Common myeloid progenitor, CD34-positive (primary cell): Measurements from ENCODE around the gene NELFA.

Experiments used
- CTCF ChIA-PET: fragments of 350-600 bp; sonication (Branson Sonifier 250); formaldehyde crosslinking; loops from one replicate; lab custom pipeline; 2021; ENCODE audit warnings: antibody characterized with exemption; lab: Charles Lee
- POLR2A ChIA-PET: fragments of 350-600 bp; sonication (Branson Sonifier 250); formaldehyde crosslinking; loops from one replicate; lab custom pipeline; 2021; ENCODE audit warnings: antibody characterized with exemption; lab: Charles Lee
- DNase-seq, 3 donors: peaks; one replicate each; pipeline versions ENCODE4 v3.0.0 to v3.0.0-alpha.2; 2013
- H3K27ac ChIP-seq, 2 experiments: 1 replicate in 1 of 2; 2 replicates in 1 of 2; pipeline ENCODE4 v1.7.0; 2013; ENCODE audit warnings: inconsistent platforms in 2 of 2, low read length in 2 of 2, mild to moderate bottlenecking in 2 of 2, low read depth in 1 of 2, moderate library complexity in 1 of 2; ENCODE audit not compliant: severe bottlenecking in 2 of 2, insufficient read depth in 1 of 2, poor library complexity in 1 of 2
- H3K27me3 ChIP-seq, 5 experiments: replicated peaks in 2 of 5; 1 replicate in 3 of 5; 2 replicates in 2 of 5; pipeline versions ENCODE4 v1.6.1 to v1.7.0; 2013; ENCODE audit warnings: low read length in 4 of 5, mild to moderate bottlenecking in 2 of 5, moderate library complexity in 2 of 5, inconsistent platforms in 1 of 5; ENCODE audit not compliant: insufficient read depth in 5 of 5, control insufficient read depth in 4 of 5
- H3K36me3 ChIP-seq, 4 experiments: 1 replicate in 2 of 4; 2 replicates in 2 of 4; pipeline versions ENCODE4 v1.6.1 to v1.7.0; 2013; ENCODE audit warnings: low read length in 3 of 4, control low read depth in 1 of 4, mild to moderate bottlenecking in 1 of 4; ENCODE audit not compliant: control insufficient read depth in 4 of 4, insufficient read depth in 4 of 4
- H3K4me1 ChIP-seq, 4 experiments: 1 replicate in 3 of 4; 2 replicates in 1 of 4; pipeline versions ENCODE4 v1.6.1 to v1.7.1; 2013; ENCODE audit warnings: low read length in 3 of 4, mild to moderate bottlenecking in 3 of 4, control low read depth in 1 of 4, inconsistent platforms in 1 of 4, moderate library complexity in 1 of 4; ENCODE audit not compliant: control insufficient read depth in 4 of 4, insufficient read depth in 4 of 4; ENCODE audit errors: control extremely low read depth in 1 of 4
- H3K4me3 ChIP-seq, 7 experiments: 1 replicate in 4 of 7; 2 replicates in 3 of 7; pipeline versions ENCODE4 v1.5.1 to v1.7.0; 2013; ENCODE audit warnings: mild to moderate bottlenecking in 7 of 7, low read length in 6 of 7, moderate library complexity in 6 of 7, inconsistent platforms in 2 of 7, low read depth in 2 of 7, control low read depth in 1 of 7; ENCODE audit not compliant: insufficient read depth in 4 of 7, control insufficient read depth in 1 of 7; ENCODE audit errors: extremely low read depth in 1 of 7
- H3K9me3 ChIP-seq, 5 experiments: 1 replicate in 4 of 5; 2 replicates in 1 of 5; pipeline versions ENCODE4 v1.6.1 to v1.7.1; 2013; ENCODE audit warnings: low read length in 4 of 5, mild to moderate bottlenecking in 2 of 5, inconsistent platforms in 1 of 5, low read depth in 1 of 5, moderate library complexity in 1 of 5; ENCODE audit not compliant: control insufficient read depth in 4 of 5, insufficient read depth in 2 of 5; ENCODE audit errors: control extremely low read depth in 1 of 5
- WGBS: methylation state at CpG from one replicate; pipeline ENCODE4 v1.1.5; 2013; ENCODE audit not compliant: insufficient coverage; 5-methylcytosine and 5-hydroxymethylcytosine counted together

NELFA gene

GRCh38 chr4:1964971-1965370 lies 43.8 kb downstream of the NELFA start:
- no peak for DNase-seq
- Histone ChIP-seq H3K27ac (no peak overlapping the region), H3K4me3 (no peak overlapping the region), H3K36me3 (peaks cover 42 to 84% (median 64%) of the 10 kb centered on the region in 4 experiments), H3K4me1 (no peaks in the 10 kb centered on the region), H3K27me3 (no peaks in the 10 kb centered on the region), H3K9me3 (no peaks in the 10 kb centered on the region)
- WGBS, result no CpG with 5 or more reads among the region's 1 CpG
- CTCF ChIA-PET, result interaction anchor here (1.2 kb wide), 1 partner anchor 10 kb away, joined by 4 read pairs; no protein-coding TSS in a partner anchor
- POLR2A ChIA-PET, result no interaction called here

- Histone ChIP-seq H3K9me3 (no peaks in the 10 kb centered on the region), H3K36me3 (peaks cover 47 to 84% (median 66%) of the 10 kb centered on the region in 4 experiments), H3K27me3 (no peaks in the 10 kb centered on the region), H3K4me1 (no peaks in the 10 kb centered on the region), H3K27ac (no peak overlapping the region), H3K4me3 (no peak overlapping the region)
- DNase-seq, result no peak
- ChIA-PET POLR2A (no interaction called here), CTCF (interaction anchor here (1.2 kb wide), 1 partner anchor 10 kb away, joined by 4 read pairs; no protein-coding TSS in a partner anchor)
- WGBS, result 100% methylated on average over 6 of the region's 6 CpGs
Observed at GRCh38 chr4:1964443-1964842, 44.3 kb downstream of the NELFA start.

GRCh38 chr4:1962980-1963379 lies 45.8 kb downstream of the NELFA start:
- Histone ChIP-seq H3K36me3 (peaks cover 45 to 85% (median 71%) of the 10 kb centered on the region in 4 experiments), H3K4me3 (no peak overlapping the region), H3K27me3 (no peaks in the 10 kb centered on the region), H3K9me3 (no peaks in the 10 kb centered on the region), H3K27ac (no peak overlapping the region), H3K4me1 (no peaks in the 10 kb centered on the region)
- WGBS, result 91% methylated on average over 3 of the region's 4 CpGs
- CTCF ChIA-PET, result no interaction called here
- POLR2A ChIA-PET, result no interaction called here
- no peak for DNase-seq

GRCh38 chr4:1961563-1961962 lies 47.2 kb downstream of the NELFA start:
- Histone ChIP-seq H3K9me3 (no peaks in the 10 kb centered on the region), H3K27ac (no peak overlapping the region), H3K36me3 (peaks cover 46 to 92% (median 75%) of the 10 kb centered on the region in 4 experiments), H3K4me3 (no peak overlapping the region), H3K27me3 (no peaks in the 10 kb centered on the region), H3K4me1 (no peaks in the 10 kb centered on the region)
- WGBS, result 100% methylated on average over 3 of the region's 4 CpGs
- DNase-seq, result no peak
- POLR2A ChIA-PET, result no interaction called here
- CTCF ChIA-PET, result no interaction called here

GRCh38 chr4:1961038-1961437 lies 47.7 kb downstream of the NELFA start:
- CTCF ChIA-PET, result no interaction called here
- Histone ChIP-seq H3K27ac (no peak overlapping the region), H3K27me3 (no peaks in the 10 kb centered on the region), H3K4me3 (no peak overlapping the region), H3K36me3 (peaks cover 46 to 95% (median 76%) of the 10 kb centered on the region in 4 experiments), H3K4me1 (no peaks in the 10 kb centered on the region), H3K9me3 (no peaks in the 10 kb centered on the region)
- POLR2A ChIA-PET, result no interaction called here
- WGBS, result 95% methylated on average over 15 of the region's 15 CpGs
- no peak for DNase-seq

GRCh38 chr4:1960170-1960825 lies 48.5 kb downstream of the NELFA start:
- no peak overlapping the region for H3K27ac ChIP-seq
- DNase-seq, result no peak
- no peak overlapping the region for H3K4me3 ChIP-seq
- WGBS, result 100% methylated on average over 2 of the region's 7 CpGs
- POLR2A ChIA-PET, result no interaction called here
- no peaks in the 10 kb centered on the region for H3K4me1 ChIP-seq
- no peaks in the 10 kb centered on the region for H3K27me3 ChIP-seq
- CTCF ChIA-PET, result no interaction called here
- no peaks in the 10 kb centered on the region for H3K9me3 ChIP-seq
- peaks cover 40 to 96% (median 77%) of the 10 kb centered on the region in 4 experiments for H3K36me3 ChIP-seq

- 100% methylated on average over 2 of the region's 5 CpGs for WGBS
- no peak overlapping the region for H3K4me3 ChIP-seq
- no peaks in the 10 kb centered on the region for H3K9me3 ChIP-seq
- H3K27me3 ChIP-seq, result no peaks in the 10 kb centered on the region
- ChIA-PET POLR2A (no interaction called here), CTCF (no interaction called here)
- no peaks in the 10 kb centered on the region for H3K4me1 ChIP-seq
- no peak for DNase-seq
- no peak overlapping the region for H3K27ac ChIP-seq
- H3K36me3 ChIP-seq, result peaks cover 40 to 95% (median 75%) of the 10 kb centered on the region in 4 experiments
Observed at GRCh38 chr4:1959104-1959384, 49.7 kb downstream of the NELFA start.
